HG02973 (cell line): Measurements from ENCODE around the gene SEC16B.
"Not testable (repeated sequence)": the region's sequence is repeated elsewhere in the genome, so short reads cannot be mapped to it uniquely, and the experiment has no call there.

Source experiments
- ATAC-seq: cut with Tn5 transposase; IDR thresholded peaks from one replicate; pipeline ENCODE4 v1.9.1; 2021; ENCODE audit warnings: moderate library complexity; ENCODE audit not compliant: unreplicated experiment

The SEC16B gene, protein sequence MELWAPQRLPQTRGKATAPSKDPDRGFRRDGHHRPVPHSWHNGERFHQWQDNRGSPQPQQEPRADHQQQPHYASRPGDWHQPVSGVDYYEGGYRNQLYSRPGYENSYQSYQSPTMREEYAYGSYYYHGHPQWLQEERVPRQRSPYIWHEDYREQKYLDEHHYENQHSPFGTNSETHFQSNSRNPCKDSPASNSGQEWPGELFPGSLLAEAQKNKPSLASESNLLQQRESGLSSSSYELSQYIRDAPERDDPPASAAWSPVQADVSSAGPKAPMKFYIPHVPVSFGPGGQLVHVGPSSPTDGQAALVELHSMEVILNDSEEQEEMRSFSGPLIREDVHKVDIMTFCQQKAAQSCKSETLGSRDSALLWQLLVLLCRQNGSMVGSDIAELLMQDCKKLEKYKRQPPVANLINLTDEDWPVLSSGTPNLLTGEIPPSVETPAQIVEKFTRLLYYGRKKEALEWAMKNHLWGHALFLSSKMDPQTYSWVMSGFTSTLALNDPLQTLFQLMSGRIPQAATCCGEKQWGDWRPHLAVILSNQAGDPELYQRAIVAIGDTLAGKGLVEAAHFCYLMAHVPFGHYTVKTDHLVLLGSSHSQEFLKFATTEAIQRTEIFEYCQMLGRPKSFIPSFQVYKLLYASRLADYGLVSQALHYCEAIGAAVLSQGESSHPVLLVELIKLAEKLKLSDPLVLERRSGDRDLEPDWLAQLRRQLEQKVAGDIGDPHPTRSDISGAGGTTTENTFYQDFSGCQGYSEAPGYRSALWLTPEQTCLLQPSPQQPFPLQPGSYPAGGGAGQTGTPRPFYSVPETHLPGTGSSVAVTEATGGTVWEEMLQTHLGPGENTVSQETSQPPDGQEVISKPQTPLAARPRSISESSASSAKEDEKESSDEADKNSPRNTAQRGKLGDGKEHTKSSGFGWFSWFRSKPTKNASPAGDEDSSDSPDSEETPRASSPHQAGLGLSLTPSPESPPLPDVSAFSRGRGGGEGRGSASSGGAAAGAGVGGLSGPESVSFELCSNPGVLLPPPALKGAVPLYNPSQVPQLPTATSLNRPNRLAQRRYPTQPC

DNA sequence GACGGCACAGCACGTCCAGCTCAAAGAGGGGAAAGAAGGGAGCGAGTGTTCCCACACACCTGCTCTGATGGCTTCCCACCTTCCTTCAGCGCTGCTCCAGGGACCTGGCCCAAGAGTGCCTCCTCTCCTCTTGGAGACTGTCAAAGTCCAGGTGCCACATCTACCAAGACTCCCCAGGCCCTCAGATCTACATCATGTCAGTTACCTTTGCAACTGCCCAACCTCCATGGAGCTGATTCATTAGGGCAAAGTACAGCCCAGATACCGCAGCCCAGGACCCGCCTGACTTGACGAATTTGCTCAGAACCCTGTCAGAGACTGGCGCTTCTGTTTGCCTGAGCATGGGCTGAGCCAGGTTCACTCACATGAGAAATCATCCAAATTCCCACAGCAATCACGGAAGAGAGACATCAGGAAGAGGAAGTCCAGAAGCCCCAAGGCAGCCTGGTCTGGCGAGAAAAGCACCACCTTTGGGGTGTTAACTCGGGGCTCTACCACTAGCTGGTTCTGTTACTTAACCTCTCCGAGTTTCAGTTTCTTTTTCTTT lies at the start of gene SEC16B:
Gene SEC16B, minus strand, starts transcription at position 234 of the 547 bp plus-strand sequence. CDS start 2,077 bp downstream, outside the sequence.
- no peak for ATAC-seq

- no peak for ATAC-seq
Observed at GRCh38 chr1:178019622-178020021, 49.8 kb upstream of the SEC16B start.

DNA sequence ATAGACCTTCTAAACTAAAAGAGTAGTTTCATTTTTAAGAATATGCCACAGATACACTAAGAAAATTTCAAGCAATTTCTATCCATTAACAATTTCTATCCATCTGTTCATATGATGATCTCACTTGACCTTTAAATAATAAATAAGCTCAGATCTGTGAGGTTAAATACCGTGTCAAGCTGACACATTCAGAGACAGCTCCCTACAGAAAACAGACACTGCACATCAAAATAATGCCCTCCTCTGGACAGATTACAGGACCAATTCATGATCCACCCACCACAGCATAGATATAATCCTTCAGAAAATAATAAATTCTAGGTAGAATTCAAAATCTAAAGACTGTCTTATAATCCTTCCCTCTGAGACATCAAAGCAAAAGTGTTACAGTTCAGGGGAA lies 49.4 kb upstream of the SEC16B start:
- no peak for ATAC-seq

- ATAC-seq = no peak
Observed at GRCh38 chr1:178017517-178017916, 47.7 kb upstream of the SEC16B start.

GRCh38 chr1:178011864-178012503 lies 42.1 kb upstream of the SEC16B start:
- no peak for ATAC-seq

- no peak for ATAC-seq
Observed at GRCh38 chr1:178011465-178011828, 41.6 kb upstream of the SEC16B start.

GRCh38 chr1:178010674-178011464 lies 41.0 kb upstream of the SEC16B start:
- ATAC-seq = no peak

DNA sequence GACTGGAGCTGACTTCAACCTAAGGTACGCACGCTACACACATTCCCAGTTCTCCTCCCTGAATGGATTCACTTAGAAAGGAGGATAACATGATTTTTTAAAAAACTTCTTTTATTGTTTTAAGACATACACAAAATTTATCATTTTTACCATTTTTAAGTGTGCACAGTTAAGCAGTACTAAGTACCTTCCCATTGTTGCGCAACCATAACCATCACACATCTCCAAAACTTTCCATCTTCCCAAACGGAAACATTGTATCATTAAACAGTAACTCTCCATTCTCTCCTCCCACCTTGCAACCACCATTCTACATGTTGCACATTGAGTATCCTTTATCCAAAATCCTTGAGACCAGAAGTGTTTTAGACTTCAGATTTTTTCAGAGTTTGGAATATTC lies 36.2 kb upstream of the SEC16B start:
- no peak for ATAC-seq

GRCh38 chr1:178005450-178005849 lies 35.6 kb upstream of the SEC16B start:
- ATAC-seq = no peak

- ATAC-seq = peak; percentile 73
Observed at GRCh38 chr1:178004926-178005391, 35.1 kb upstream of the SEC16B start.

DNA sequence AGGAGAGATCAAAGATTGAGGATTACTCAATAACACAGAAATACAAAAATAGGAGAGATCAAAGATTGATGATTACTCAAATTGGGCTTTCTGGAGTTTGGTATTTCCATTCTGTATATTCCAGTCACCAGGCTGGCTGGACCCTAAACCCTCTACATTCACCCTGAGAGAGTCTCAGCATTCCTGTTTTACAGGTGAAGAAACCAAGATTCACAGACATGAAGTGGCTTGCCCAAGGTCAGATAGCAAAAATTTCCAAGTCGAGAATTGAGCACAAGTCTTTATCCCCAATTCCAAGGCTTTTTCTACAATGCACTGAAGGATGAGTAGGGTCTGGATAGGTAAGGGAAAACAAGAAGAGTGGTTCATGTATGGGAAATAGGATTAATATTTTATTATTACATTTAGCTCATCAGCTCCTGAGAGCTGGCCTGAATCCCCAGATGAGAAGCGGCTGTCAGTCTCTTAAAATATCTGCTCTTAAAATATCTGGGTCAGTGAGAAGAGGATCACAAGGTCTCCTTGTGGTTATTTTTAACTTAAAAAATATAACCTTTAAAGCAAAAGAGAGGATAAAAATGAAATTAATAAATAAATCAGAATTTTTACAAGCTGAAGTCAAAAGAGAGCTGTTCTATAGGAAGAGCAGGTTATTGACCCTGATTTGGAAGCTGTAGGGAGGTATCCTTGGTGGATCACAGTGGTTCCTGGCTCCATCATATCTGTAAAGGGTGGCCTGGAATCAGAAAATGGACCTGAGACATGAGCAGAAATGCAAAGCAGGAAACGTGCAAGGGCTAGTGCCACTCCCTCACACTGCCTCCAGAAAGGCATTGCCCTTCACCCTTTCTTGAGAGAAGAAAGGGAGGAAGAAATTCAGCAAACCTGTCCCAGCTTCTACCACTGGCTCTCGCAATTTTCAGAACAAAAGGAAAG lies 29.1 kb upstream of the SEC16B start:
- no peak for ATAC-seq

DNA sequence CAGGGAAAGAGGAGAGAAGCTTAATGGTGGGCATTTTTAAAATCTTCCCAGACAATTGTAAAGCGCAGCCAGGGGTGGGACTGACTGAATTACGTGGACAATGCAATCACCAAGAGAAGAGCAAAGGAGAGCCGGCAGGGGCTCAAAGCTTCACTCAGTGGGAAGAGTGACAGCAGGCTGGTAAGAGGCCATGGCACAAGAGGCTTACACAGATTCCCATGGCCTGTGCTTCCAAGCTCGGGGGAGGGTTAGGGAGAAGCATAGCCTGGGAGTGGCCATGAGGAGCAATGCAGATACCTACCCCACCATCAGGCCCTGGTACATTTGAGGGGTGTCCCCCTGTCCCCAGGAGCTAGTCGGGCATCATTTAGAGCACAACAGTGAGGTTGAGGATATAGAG lies 27.1 kb upstream of the SEC16B start:
- ATAC-seq = no peak

DNA sequence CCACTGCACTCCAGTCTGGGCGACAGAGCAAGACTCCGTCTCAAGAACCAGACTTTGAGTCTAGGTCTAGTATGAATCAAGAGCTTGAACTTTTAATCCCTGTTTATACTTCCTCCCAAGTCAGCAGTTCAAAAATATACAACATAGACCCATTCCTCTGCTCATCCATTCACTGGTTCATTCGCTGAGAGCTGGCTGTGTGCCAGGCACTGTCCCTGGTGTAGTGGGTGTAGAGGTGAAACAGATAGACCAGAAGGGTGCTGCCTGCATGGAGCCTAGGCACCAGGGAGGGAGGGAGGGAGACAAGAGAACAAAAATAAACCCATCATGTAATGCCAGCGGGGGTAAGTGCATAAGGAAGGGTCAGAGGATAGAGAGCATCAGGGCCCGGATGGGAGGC lies 25.5 kb upstream of the SEC16B start:
- no peak for ATAC-seq

GRCh38 chr1:177986281-177986680 lies 16.4 kb upstream of the SEC16B start:
- not testable (repeated sequence) for ATAC-seq

DNA sequence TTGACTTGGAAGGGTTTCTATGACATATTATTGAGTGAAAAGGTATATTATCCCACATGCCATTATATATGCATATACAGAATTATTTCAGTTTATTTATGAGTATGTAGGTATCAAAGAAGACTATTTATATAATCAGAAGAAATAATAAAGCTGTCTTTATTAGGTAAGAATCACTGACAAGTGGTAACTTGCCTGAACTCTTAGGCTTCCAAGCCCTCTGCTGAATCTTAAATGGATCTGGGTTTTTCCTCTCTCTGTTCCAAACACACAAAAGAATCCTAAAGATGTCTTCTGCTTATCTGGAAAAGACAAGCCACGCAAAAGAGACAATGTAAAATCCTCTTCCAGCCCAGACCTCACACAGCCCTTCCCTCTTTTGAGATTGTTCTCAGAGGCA lies 14.9 kb upstream of the SEC16B start:
- ATAC-seq = no peak

GRCh38 chr1:177984136-177984525 lies 14.3 kb upstream of the SEC16B start:
- no peak for ATAC-seq

DNA sequence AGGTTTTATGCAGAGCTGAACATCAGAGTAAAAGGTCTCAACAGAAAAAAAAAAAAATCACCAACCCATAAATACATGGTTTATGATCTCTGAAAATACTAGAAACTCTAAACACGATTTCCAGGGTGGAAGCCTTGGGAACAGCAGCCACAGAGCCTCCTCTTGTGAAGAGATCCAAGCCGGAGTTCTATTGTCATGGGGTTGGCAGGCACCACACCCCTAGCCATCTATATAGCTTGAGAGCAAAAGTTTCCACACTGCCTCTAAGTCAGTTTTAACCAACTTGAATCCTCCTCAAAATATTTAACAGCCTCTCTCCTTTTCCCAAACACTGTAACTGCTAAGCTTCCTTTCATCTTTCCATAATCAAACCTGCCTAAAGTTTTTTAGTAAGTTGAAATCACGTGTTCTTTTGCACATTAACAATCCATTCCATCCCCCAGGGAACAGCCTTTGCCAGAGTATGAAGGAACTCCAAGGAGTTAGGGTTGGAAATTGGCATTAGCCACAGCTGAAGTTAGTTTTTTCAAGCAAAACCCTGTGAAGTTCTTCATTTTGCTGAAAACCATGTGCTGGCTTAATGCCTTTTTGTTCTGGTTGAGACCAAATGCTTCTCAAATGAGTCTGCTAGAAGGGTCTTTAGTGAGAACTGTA lies 13.8 kb upstream of the SEC16B start:
- no peak for ATAC-seq

DNA sequence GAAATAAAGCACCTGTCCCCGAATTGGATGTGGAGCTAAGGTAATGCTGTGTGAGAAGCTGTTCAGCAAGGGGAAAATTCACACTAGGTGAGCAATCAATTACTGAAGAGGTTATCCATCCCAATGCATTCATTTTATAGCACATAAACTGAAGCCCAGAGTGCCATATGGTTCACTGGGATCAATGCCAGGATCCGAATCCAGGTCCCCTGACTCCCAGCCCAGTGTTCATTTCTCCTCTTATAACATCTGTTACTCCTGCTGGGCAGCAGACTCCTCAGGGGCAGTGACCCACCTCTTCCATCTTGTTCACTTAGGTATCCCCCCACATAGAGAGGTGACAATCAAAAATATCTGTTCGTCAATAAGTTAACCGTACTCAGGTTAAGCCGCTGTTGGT lies 13.2 kb upstream of the SEC16B start:
- ATAC-seq = no peak
